ENCODE data around the gene PKD2L1.

PKD2L1 gene

GRCh38 chr10:100357059-100357858 lies 27.2 kb upstream of the PKD2L1 start:
- peaks cover 15% of the 10 kb centered on the region; the same call in 1 of the 2 replicates for H3K79me2 ChIP-seq (ENCODE audit: insufficient read depth, low read length)
- H3K27me3 ChIP-seq (ENCODE audit: low read length), result no peaks in the 10 kb centered on the region
- H4K20me1 ChIP-seq (ENCODE audit: low read depth, low read length), result peaks cover 28% of the 10 kb centered on the region
- no peak overlapping the region for H3K27ac ChIP-seq (ENCODE audit: low read depth, low read length)
- H2AFZ ChIP-seq (ENCODE audit: low read depth, low read length, severe bottlenecking), result no peak overlapping the region
- no peaks in the 10 kb centered on the region for H3K9me3 ChIP-seq (ENCODE audit: insufficient read depth, low read length)
- TF ChIP-seq EZH2phosphoT487 (conservative IDR thresholded peaks at IDR 0.05; ENCODE audit: low read length), result no peak
- TF ChIP-seq CTCF (IDR thresholded peaks at IDR 0.05; ENCODE audit: insufficient read depth, low read length, poor library complexity, severe bottlenecking), result no peak
- no peak overlapping the region for H3K4me2 ChIP-seq (ENCODE audit: low read depth, low read length, poor library complexity, severe bottlenecking)
- H3K9ac ChIP-seq (ENCODE audit: low read length), result no peak overlapping the region
- 0 out of 2 replicates have a peak, but pooled peaks cover 5% of the 10 kb centered on the region for H3F3A ChIP-seq (ENCODE audit: insufficient read depth)
- no peaks in the 10 kb centered on the region for H3K9me2 ChIP-seq (replicated peaks; ENCODE audit: insufficient read depth, low read length)
- H3K4me3 ChIP-seq (ENCODE audit: insufficient read depth, low read length, poor library complexity, severe bottlenecking), result no peak overlapping the region
- peaks cover 76% of the 10 kb centered on the region for H3K36me3 ChIP-seq (ENCODE audit: low read length)

- Histone ChIP-seq H3K79me2 (ENCODE audit: insufficient read depth, low read length) (peaks cover 24% of the 10 kb centered on the region), H3K9ac (ENCODE audit: low read length) (no peak overlapping the region), H3K27ac (ENCODE audit: low read depth, low read length) (no peak overlapping the region), H3K36me3 (ENCODE audit: low read length) (peaks cover 73% of the 10 kb centered on the region), H3K4me3 (ENCODE audit: insufficient read depth, low read length, poor library complexity, severe bottlenecking) (no peak overlapping the region), H3K27me3 (ENCODE audit: low read length) (no peaks in the 10 kb centered on the region), H4K20me1 (ENCODE audit: low read depth, low read length) (peaks cover 33% of the 10 kb centered on the region), H3K9me2 (replicated peaks; ENCODE audit: insufficient read depth, low read length) (no peaks in the 10 kb centered on the region), H3F3A (ENCODE audit: insufficient read depth) (0 out of 2 replicates have a peak, but pooled peaks cover 5% of the 10 kb centered on the region), H2AFZ (ENCODE audit: low read depth, low read length, severe bottlenecking) (no peak overlapping the region), H3K9me3 (ENCODE audit: insufficient read depth, low read length) (no peaks in the 10 kb centered on the region), H3K4me2 (ENCODE audit: low read depth, low read length, poor library complexity, severe bottlenecking) (no peak overlapping the region)
- no peak for TF ChIP-seq CTCF (IDR thresholded peaks at IDR 0.05; ENCODE audit: insufficient read depth, low read length, poor library complexity, severe bottlenecking)
- TF ChIP-seq EZH2phosphoT487 (conservative IDR thresholded peaks at IDR 0.05; ENCODE audit: low read length), result no peak
These were observed 26.3 kb upstream of the PKD2L1 start for GRCh38 chr10:100356067-100357017.

- Histone ChIP-seq H3K79me2 (ENCODE audit: insufficient read depth, low read length) (peaks cover 37% of the 10 kb centered on the region), H3K9me3 (ENCODE audit: insufficient read depth, low read length) (no peaks in the 10 kb centered on the region), H3F3A (ENCODE audit: insufficient read depth) (0 out of 2 replicates have a peak, but pooled peaks cover 5% of the 10 kb centered on the region), H3K27me3 (ENCODE audit: low read length) (no peaks in the 10 kb centered on the region), H3K4me3 (ENCODE audit: insufficient read depth, low read length, poor library complexity, severe bottlenecking) (no peak overlapping the region), H4K20me1 (ENCODE audit: low read depth, low read length) (peaks cover 41% of the 10 kb centered on the region), H3K27ac (ENCODE audit: low read depth, low read length) (no peak overlapping the region), H3K9ac (ENCODE audit: low read length) (no peak overlapping the region), H2AFZ (ENCODE audit: low read depth, low read length, severe bottlenecking) (no peak overlapping the region), H3K36me3 (ENCODE audit: low read length) (peaks cover 78% of the 10 kb centered on the region), H3K4me2 (ENCODE audit: low read depth, low read length, poor library complexity, severe bottlenecking) (no peak overlapping the region), H3K9me2 (replicated peaks; ENCODE audit: insufficient read depth, low read length) (no peaks in the 10 kb centered on the region)
- TF ChIP-seq CTCF (IDR thresholded peaks at IDR 0.05; ENCODE audit: insufficient read depth, low read length, poor library complexity, severe bottlenecking) (no peak), EZH2phosphoT487 (conservative IDR thresholded peaks at IDR 0.05; ENCODE audit: low read length) (no peak)
These were observed 25.1 kb upstream of the PKD2L1 start for GRCh38 chr10:100355086-100355485.
